GM12878 (cell line): ENCODE results near the gene ACTA2. TPM values are rescaled to one million over a fixed set of nuclear protein-coding genes. Genes with fewer than 3 reads are reported as not detected.

Experiments
- BCLAF1 ChIP-seq: fragments of 450-650 bp; IDR thresholded peaks from 2 replicates; pipeline ENCODE4 v1.6.1; 2017; ENCODE audit warnings: antibody characterized with exemption, mild to moderate bottlenecking, moderate library complexity
- CEBPZ ChIP-seq: fragments of 150-350 bp; IDR thresholded peaks from 2 replicates; pipeline ENCODE4 v1.6.1; 2016; ENCODE audit warnings: low read depth, low read length
- RUNX3 ChIP-seq: IDR thresholded peaks from 2 replicates; pipeline ENCODE4 v1.6.1; 2012; ENCODE audit warnings: low read length, inconsistent platforms
- SIX5 ChIP-seq: IDR thresholded peaks from 2 replicates; pipeline ENCODE4 v1.6.1; 2011; ENCODE audit warnings: mild to moderate bottlenecking, low read depth, low read length, moderate library complexity; ENCODE audit not compliant: severe bottlenecking
- STAT1 ChIP-seq: fragments of 450-650 bp; conservative IDR thresholded peaks from 2 replicates; pipeline ENCODE4 v1.6.1; 2014; ENCODE audit warnings: antibody characterized with exemption, mild to moderate bottlenecking
- SUZ12 ChIP-seq: fragments of 200-600 bp; sonication (generic); IDR thresholded peaks from one replicate; pipeline ENCODE4 v1.6.1; 2018; ENCODE audit warnings: antibody characterized with exemption, mild to moderate bottlenecking; ENCODE audit not compliant: unreplicated experiment
- ZNF592 ChIP-seq: fragments of 450-650 bp; IDR thresholded peaks from 2 replicates; pipeline ENCODE4 v1.6.1; 2017; ENCODE audit warnings: mild to moderate bottlenecking, moderate library complexity
- polyA plus RNA-seq, 11 experiments: library from polyadenylated mRNA; depleted of rRNA in 4 of 11; unstranded in 6 of 11; stranded (reverse) in 5 of 11; fragments of >200 nt; fragmentation: Nextera tagmentation in 4 of 11; fragmentation: Illumina TruSeq in 1 of 11; extraction: Ambion mirVana in 4 of 11; extraction: Trizol in 1 of 11; gene quantifications; 1 replicate in 1 of 11; 2 replicates in 10 of 11; pipeline versions ENCODE4 v1.2.1 to v1.2.3, GENCODE V29; 2011 to 2016; ENCODE audit warnings: inconsistent platforms in 2 of 11, missing spikeins in 2 of 11, low read depth in 1 of 11
- total RNA-seq, 4 experiments: library from RNA; depleted of rRNA in 3 of 4; stranded (reverse); fragments of >200 nt in 3 of 4; fragmentation: Illumina TruSeq in 1 of 4; extraction: Trizol in 1 of 4; gene quantifications; 2 replicates each; pipeline versions ENCODE4 v1.2.1 to v1.2.3, GENCODE V29; 2013 to 2021
- TF ChIP-seq, protein P1 (sequence below): IDR thresholded peaks from 2 replicates; pipeline ENCODE4 v1.6.1; 2011; ENCODE audit warnings: borderline replicate concordance, low read depth, mild to moderate bottlenecking, moderate library complexity, mixed read lengths, low read length; ENCODE audit not compliant: insufficient read depth; ENCODE audit errors: extremely low read length
- TF ChIP-seq, protein P2 (sequence below): IDR thresholded peaks from 2 replicates; pipeline ENCODE4 v1.6.1; 2011; ENCODE audit warnings: low read depth, mild to moderate bottlenecking, low read length, moderate library complexity, borderline replicate concordance; ENCODE audit errors: extremely low read depth
- TF ChIP-seq, protein P3 (sequence below): fragments of 450-650 bp; IDR thresholded peaks from 2 replicates; pipeline ENCODE4 v1.6.1; 2016; ENCODE audit warnings: mild to moderate bottlenecking

Gene ACTA2
- total and polyA plus RNA-seq, 10 of the 15 experiments (the other 5 are each of a cell fraction or from before 2014, with no cell fraction given), result 7.4 to 78.2 (median 32.4) TPM

DNA sequence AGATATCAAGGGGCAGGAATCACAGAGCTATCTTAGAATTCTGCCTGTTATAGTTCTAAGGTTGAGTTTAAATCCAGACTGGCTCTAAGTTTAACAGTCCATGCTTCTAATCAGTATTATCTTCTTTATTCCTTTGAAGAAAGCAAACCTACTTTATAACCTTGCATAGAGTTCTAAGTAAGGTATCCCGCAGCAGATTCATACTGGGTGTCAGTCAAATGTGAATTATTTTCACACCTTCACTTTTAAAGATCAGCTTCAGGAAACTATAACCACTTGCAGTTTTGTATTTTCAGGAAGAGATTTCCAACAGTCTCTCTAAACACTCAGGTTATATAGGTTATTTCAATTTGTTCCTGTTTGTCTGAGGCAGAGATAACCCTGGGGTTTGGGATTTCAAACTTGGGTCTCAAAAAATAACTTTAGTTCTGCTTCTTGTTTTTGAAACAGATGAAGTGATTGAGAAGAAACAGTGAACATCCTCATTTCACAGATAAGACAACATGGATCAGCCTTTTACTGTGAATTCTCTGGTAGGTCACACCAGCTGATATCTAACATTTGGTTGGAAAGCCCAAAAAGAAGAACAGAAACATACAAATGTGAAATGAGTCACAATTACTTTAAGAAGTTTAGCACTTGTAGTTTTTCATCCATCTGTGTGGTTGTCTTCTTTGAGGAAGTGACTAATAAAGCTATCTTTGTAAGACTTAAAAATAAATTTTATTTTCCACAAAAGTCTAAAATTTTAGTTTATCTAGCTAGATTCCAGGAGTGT lies 51.2 kb downstream of the ACTA2 start (continued):
- TF ChIP-seq, protein P1, sequence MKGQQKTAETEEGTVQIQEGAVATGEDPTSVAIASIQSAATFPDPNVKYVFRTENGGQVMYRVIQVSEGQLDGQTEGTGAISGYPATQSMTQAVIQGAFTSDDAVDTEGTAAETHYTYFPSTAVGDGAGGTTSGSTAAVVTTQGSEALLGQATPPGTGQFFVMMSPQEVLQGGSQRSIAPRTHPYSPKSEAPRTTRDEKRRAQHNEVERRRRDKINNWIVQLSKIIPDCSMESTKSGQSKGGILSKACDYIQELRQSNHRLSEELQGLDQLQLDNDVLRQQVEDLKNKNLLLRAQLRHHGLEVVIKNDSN, result no peak
- TF ChIP-seq SUZ12 (no peak), SIX5 (no peak), BCLAF1 (no peak), RUNX3 (peak; percentile 93), STAT1 (no peak), CEBPZ (no peak), ZNF592 (no peak)
- TF ChIP-seq, protein P2, sequence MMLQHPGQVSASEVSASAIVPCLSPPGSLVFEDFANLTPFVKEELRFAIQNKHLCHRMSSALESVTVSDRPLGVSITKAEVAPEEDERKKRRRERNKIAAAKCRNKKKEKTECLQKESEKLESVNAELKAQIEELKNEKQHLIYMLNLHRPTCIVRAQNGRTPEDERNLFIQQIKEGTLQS, result no peak
- TF ChIP-seq, protein P3, sequence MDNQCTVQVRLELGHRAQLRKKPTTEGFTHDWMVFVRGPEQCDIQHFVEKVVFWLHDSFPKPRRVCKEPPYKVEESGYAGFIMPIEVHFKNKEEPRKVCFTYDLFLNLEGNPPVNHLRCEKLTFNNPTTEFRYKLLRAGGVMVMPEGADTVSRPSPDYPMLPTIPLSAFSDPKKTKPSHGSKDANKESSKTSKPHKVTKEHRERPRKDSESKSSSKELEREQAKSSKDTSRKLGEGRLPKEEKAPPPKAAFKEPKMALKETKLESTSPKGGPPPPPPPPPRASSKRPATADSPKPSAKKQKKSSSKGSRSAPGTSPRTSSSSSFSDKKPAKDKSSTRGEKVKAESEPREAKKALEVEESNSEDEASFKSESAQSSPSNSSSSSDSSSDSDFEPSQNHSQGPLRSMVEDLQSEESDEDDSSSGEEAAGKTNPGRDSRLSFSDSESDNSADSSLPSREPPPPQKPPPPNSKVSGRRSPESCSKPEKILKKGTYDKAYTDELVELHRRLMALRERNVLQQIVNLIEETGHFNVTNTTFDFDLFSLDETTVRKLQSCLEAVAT, result no peak
